B cell (primary cell): ENCODE results near the gene GPRASP2.

Experiments
- CTCF ChIP-seq: fragments of 200-600 bp; IDR thresholded peaks from one replicate; pipeline ENCODE4 v1.8.0; 2022; ENCODE audit warnings: antibody characterized with exemption, mild to moderate bottlenecking
- EZH2 ChIP-seq: IDR thresholded peaks from 2 replicates; pipeline ENCODE4 v1.6.1; 2012; ENCODE audit warnings: borderline replicate concordance, low read depth, mild to moderate bottlenecking, moderate library complexity, low read length; ENCODE audit not compliant: insufficient read depth, poor library complexity, severe bottlenecking

GRCh38 chrX:102728646-102729045 lies 16.4 kb downstream of the GPRASP2 start:
- no peak for TF ChIP-seq CTCF
- TF ChIP-seq EZH2, result no peak
